ENCODE data around the gene EPB41L1. TPM values are rescaled to one million over a fixed set of nuclear protein-coding genes. Genes with fewer than 3 reads are reported as not detected.

The EPB41L1 gene
- total RNA-seq, 1 experiment from 2014 or later: 8.6 TPM

DNA sequence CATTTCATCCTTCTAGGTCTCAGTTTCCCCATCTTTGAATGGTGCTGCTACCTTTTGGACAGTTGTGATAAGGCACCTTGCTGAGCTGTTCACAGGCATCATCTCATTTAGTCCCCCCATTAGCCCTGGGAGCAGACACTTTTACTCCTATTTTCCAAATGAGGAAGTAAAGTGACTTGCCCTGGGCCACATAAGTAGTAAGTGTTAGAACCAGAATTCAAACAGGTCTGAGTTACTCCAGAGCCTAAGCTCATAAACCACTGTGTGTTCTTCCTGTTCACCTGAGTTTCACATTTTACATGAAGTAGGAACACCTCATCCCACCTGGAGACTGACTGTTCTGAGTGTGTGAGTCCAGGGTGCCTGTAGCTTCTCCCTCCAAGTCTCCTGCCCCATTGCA is 43.5 kb upstream of the EPB41L1 start:
- no peak for TF ChIP-seq POLR2AphosphoS5 (IDR thresholded peaks at IDR 0.05; ENCODE audit: low read depth, low read length)
- TF ChIP-seq SIN3A (IDR thresholded peaks at IDR 0.05; ENCODE audit: borderline replicate concordance, insufficient read depth, low read depth, low read length): no peak
- TF ChIP-seq, protein P1, sequence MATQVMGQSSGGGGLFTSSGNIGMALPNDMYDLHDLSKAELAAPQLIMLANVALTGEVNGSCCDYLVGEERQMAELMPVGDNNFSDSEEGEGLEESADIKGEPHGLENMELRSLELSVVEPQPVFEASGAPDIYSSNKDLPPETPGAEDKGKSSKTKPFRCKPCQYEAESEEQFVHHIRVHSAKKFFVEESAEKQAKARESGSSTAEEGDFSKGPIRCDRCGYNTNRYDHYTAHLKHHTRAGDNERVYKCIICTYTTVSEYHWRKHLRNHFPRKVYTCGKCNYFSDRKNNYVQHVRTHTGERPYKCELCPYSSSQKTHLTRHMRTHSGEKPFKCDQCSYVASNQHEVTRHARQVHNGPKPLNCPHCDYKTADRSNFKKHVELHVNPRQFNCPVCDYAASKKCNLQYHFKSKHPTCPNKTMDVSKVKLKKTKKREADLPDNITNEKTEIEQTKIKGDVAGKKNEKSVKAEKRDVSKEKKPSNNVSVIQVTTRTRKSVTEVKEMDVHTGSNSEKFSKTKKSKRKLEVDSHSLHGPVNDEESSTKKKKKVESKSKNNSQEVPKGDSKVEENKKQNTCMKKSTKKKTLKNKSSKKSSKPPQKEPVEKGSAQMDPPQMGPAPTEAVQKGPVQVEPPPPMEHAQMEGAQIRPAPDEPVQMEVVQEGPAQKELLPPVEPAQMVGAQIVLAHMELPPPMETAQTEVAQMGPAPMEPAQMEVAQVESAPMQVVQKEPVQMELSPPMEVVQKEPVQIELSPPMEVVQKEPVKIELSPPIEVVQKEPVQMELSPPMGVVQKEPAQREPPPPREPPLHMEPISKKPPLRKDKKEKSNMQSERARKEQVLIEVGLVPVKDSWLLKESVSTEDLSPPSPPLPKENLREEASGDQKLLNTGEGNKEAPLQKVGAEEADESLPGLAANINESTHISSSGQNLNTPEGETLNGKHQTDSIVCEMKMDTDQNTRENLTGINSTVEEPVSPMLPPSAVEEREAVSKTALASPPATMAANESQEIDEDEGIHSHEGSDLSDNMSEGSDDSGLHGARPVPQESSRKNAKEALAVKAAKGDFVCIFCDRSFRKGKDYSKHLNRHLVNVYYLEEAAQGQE (IDR thresholded peaks at IDR 0.05; ENCODE audit: insufficient read depth in 1 of 2, low read depth in 2 of 2, low read length in 1 of 2): no peak
- TF ChIP-seq, protein P2, sequence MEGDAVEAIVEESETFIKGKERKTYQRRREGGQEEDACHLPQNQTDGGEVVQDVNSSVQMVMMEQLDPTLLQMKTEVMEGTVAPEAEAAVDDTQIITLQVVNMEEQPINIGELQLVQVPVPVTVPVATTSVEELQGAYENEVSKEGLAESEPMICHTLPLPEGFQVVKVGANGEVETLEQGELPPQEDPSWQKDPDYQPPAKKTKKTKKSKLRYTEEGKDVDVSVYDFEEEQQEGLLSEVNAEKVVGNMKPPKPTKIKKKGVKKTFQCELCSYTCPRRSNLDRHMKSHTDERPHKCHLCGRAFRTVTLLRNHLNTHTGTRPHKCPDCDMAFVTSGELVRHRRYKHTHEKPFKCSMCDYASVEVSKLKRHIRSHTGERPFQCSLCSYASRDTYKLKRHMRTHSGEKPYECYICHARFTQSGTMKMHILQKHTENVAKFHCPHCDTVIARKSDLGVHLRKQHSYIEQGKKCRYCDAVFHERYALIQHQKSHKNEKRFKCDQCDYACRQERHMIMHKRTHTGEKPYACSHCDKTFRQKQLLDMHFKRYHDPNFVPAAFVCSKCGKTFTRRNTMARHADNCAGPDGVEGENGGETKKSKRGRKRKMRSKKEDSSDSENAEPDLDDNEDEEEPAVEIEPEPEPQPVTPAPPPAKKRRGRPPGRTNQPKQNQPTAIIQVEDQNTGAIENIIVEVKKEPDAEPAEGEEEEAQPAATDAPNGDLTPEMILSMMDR (IDR thresholded peaks at IDR 0.05): no peak
- H3K4me1 ChIP-seq (ENCODE audit: control insufficient read depth, insufficient read depth, low read length): no peaks in the 10 kb centered on the region
- H3K36me3 ChIP-seq (ENCODE audit: control insufficient read depth, insufficient read depth, low read length): no peaks in the 10 kb centered on the region
- H3K9me3 ChIP-seq (ENCODE audit: control insufficient read depth, insufficient read depth, low read depth, low read length): no peaks in the 10 kb centered on the region
- in situ Hi-C loops (cut with HindIII; ENCODE audit: low pct_unique_long_range_greater_than_20kb, low sequenced_read_pairs): no loop called here
- BruUV-seq (replicated peaks): no TSS peak
- ChIA-PET CTCF (interaction anchor here (0.8 kb wide), 1 partner anchor 922 kb away, joined by 5 read pairs; no protein-coding TSS in a partner anchor), POLR2A (no interaction called here)
- intact Hi-C loops (cut with micrococcal nuclease; ENCODE audit: unreplicated experiment): no loop called here
- H3K4me3 ChIP-seq (ENCODE audit: low read depth in 2 of 2, low read length in 2 of 2): no peak overlapping the region
- DNase-seq (ENCODE audit: low read depth, low spot score): no peak
- no peak for ATAC-seq
- H3K27ac ChIP-seq (ENCODE audit: low read length): no peak overlapping the region
- no peaks in the 10 kb centered on the region for H3K27me3 ChIP-seq (ENCODE audit: control insufficient read depth, insufficient read depth, low read length)

DNA sequence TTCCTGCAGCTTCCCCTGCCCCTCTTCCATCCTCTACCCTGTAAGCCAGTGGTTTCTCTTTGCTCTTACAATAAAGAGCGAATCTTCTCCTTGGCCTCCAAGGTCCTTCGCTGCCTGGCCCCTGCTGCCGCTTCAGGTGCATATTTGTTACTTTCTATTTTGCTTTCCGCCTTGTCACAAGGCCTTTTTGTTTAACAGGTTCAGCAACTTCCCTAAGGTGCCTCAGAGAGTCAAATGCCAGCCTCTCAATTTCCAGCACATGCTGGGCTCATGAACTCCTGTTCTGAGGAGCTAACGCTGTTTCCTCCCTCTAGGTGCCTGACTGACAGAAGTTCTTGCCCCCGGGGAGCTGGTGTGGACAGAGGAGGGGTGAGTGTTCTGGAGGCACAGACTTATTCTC is 42.4 kb upstream of the EPB41L1 start:
- ChIA-PET POLR2A (no interaction called here), CTCF (no interaction called here)
- no peak for DNase-seq (ENCODE audit: low read depth, low spot score)
- H3K27ac ChIP-seq (ENCODE audit: low read length): no peak overlapping the region
- no peak for ATAC-seq
- TF ChIP-seq, protein P2 (IDR thresholded peaks at IDR 0.05): no peak
- TF ChIP-seq, protein P1 (IDR thresholded peaks at IDR 0.05; ENCODE audit: insufficient read depth in 1 of 2, low read depth in 2 of 2, low read length in 1 of 2): no peak
- TF ChIP-seq TCF7L2 (IDR thresholded peaks at IDR 0.05; ENCODE audit: low read depth, low read length) (no peak), SIN3A (IDR thresholded peaks at IDR 0.05; ENCODE audit: borderline replicate concordance, insufficient read depth, low read depth, low read length) (no peak), POLR2AphosphoS5 (IDR thresholded peaks at IDR 0.05; ENCODE audit: low read depth, low read length) (no peak)
- no TSS peak for BruUV-seq (replicated peaks)
- H3K9me3 ChIP-seq (ENCODE audit: control insufficient read depth, insufficient read depth, low read depth, low read length): no peaks in the 10 kb centered on the region
- intact Hi-C loops (cut with micrococcal nuclease; ENCODE audit: unreplicated experiment) (no loop called here), in situ Hi-C loops (cut with HindIII; ENCODE audit: low pct_unique_long_range_greater_than_20kb, low sequenced_read_pairs) (no loop called here)
- no peaks in the 10 kb centered on the region for H3K4me1 ChIP-seq (ENCODE audit: control insufficient read depth, insufficient read depth, low read length)
- no peaks in the 10 kb centered on the region for H3K36me3 ChIP-seq (ENCODE audit: control insufficient read depth, insufficient read depth, low read length)
- H3K27me3 ChIP-seq (ENCODE audit: control insufficient read depth, insufficient read depth, low read length): no peaks in the 10 kb centered on the region
- H3K4me3 ChIP-seq (ENCODE audit: low read depth in 2 of 2, low read length in 2 of 2): no peak overlapping the region

Measured in Panc1 (cell line).